NCI-H446 (cell line): ENCODE measurements around the gene FAM187B.
"Not testable (repeated sequence)": the region's sequence is repeated elsewhere in the genome, so short reads cannot be mapped to it uniquely, and the experiment has no call there.

Experiments used
- DNase-seq, 2 experiments: peaks; one replicate each; lab custom pipeline; 2025; lab: John Stamatoyannopoulos, UW

Gene FAM187B

GRCh38 chr19:35236638-35237400 is 8.3 kb upstream of the FAM187B start:
- no peak for DNase-seq

GRCh38 chr19:35232912-35233311 is 4.4 kb upstream of the FAM187B start:
- DNase-seq = no peak

- no peak for DNase-seq
Observed at GRCh38 chr19:35231956-35232645, 3.6 kb upstream of the FAM187B start.

DNA sequence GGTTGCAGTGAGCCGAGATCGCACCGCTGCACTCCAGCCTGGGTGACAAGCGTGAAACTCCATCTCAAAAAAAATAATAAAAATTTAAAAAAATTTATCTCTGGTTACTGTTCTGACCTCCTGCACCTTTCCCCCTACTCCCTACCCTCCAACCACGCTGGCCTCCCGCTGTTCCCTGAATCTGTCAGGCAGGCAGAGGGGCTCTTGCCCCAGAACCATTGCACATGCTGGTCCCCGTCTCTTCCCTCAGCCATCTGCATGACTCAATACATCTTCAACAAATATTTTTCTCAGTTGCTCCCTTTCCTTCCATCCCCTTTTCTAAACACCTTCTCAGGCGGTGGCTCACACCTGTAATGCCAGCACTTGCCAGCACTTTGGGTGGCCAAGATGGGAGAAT is 1.1 kb upstream of the FAM187B start:
- no peak for DNase-seq

GRCh38 chr19:35226748-35227147 is 1.8 kb downstream of the FAM187B start:
- no peak for DNase-seq

GRCh38 chr19:35225951-35226350 is 2.6 kb downstream of the FAM187B start:
- no peak for DNase-seq

DNA sequence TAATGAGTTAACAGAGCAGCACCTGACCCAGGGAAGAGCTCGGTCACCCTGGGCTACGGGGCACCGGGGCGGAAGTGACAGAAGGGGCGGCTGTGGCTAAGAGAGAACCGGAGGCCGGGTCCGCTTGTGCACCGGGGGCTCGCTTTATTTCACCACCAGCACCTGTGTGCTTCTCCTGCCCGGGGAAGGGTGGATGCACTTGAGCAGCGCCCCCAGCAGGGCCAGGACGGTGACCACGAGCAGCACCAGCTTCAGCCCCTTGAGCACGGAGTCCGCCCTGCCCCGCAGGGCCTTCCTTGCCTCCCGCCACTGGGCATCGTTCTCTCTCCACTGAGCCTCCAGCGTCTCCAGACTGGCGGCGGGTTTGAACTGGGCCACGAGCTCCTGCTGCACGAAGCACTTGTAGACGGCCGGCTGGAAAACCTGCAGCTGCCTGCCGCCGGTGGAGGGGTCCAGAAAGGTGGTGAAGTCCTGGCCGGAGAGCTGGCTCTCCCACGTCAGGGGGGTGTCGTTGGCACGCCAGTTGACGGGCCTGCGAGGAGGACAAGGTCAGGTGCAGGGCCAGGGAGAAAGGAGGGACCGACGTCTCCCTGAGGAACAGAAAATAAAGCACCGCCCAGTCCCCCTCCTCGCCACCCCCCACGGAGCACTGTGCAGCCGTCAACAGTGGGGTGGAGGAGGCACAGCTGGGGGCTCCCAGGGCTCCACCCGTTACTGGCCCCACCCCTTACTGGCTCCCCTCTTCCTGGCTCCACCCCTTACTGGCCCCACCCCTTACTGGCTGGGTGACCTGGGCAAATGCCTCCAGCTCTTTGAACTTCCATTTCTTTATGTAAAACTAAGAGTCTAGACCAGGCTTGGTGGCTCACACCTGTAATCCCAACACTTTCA is 3.6 kb downstream of the FAM187B start:
- no peak for DNase-seq

DNA sequence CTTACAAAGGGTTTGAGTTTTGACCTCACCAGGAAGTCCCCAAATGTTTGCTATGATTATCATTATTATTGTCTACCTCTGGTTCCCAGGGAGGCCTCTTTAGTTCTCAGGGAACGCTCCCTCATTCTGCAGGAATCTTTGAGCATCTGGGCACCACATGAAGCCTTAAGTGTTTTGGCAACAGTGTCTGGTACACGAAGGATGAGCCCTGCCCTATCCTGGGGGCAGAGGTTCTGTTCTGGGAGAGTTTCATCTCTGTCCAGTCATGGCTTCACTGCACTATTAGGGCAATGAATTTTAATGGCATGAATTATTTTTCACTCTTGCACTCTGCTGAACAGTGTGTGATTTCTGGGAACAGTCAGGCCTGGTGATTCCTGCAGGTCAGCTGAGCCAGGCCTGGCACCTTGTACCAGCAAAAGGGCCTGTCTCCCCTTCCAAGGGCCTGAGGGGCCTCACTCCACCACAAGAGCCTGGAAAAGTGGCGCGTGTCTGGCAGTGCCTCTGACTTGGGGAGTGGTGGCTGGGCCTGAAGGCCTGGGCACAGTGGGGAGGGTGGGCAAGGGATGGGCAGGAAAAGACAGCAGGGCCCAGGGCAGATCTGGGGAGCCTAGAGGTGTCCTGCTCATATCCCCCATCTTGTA is 4.6 kb downstream of the FAM187B start:
- no peak for DNase-seq

DNA sequence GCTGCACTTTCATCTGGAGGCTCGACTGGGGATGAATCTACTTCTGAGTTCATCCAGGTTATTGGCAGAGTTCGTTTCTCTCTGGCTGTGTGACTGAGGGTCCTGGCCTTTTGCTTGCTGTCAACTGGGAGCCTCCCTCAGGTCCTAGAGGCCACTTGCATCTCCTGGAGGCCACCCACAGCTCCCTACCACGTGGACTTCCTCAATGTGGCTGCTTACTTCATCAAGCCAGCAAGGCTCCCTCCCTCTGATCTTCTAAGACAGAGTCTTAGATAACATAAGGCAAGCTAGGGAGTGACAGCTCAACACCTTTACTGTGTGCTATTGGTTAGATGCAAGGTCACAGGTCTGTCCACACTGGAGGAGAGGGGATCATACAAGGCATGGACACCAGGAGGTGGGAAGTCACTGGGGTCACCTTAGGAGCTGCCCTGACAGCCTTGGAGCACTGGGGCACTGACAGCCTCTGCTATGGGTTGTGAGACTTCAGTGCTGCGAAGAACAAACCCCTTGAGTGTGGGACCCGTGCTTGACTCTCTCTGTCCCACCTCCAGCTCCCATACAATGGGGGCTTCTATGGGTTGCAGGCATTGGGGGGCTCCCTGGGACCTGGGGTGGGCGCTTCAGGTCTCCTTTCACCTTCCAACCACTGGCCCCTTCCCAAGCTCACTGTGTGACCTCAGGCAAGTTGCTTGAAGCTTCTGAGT is 5.3 kb downstream of the FAM187B start:
- DNase-seq = no peak

GRCh38 chr19:35222373-35223015 is 6.0 kb downstream of the FAM187B start:
- DNase-seq = no peak

- DNase-seq = not testable (repeated sequence)
Observed at GRCh38 chr19:35220973-35221590, 7.5 kb downstream of the FAM187B start.

- no peak for DNase-seq
Observed at GRCh38 chr19:35220315-35220921, 8.1 kb downstream of the FAM187B start.

DNA sequence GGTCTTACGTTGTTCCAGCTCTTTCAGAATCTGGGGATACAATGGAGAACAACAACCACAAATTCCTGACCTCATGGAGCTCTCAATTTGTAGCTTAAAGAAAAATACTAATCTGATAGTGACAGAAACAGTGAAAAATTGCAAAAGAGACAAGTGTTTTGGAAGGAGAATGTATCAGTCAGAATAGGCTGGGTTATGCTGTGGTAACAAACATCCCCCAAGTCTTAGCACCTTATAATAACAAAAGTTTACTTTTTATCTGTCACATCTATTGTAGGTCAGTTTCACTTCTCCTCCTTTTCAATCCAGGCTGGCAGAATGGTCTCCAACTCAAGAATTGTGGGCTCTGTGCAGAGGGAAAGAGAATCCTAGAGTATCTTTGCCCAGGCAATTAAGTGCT is 9.5 kb downstream of the FAM187B start:
- no peak for DNase-seq

DNA sequence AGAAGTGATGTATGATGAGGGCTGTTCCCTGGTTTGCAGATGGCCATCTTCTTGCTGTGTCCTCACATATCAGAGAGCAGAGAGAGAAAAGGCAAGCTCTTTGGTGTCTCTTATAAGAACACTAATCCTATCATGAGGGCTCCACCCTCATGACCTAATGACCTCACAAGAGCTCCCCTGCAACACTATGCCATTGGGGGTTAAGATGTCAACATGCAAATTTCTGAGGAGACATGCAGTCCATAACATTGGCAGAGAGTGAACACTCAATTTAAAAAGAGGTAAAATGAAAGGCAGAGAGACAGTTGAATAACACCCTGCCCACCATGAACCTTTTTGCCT is 10.9 kb downstream of the FAM187B start:
- DNase-seq = no peak

DNA sequence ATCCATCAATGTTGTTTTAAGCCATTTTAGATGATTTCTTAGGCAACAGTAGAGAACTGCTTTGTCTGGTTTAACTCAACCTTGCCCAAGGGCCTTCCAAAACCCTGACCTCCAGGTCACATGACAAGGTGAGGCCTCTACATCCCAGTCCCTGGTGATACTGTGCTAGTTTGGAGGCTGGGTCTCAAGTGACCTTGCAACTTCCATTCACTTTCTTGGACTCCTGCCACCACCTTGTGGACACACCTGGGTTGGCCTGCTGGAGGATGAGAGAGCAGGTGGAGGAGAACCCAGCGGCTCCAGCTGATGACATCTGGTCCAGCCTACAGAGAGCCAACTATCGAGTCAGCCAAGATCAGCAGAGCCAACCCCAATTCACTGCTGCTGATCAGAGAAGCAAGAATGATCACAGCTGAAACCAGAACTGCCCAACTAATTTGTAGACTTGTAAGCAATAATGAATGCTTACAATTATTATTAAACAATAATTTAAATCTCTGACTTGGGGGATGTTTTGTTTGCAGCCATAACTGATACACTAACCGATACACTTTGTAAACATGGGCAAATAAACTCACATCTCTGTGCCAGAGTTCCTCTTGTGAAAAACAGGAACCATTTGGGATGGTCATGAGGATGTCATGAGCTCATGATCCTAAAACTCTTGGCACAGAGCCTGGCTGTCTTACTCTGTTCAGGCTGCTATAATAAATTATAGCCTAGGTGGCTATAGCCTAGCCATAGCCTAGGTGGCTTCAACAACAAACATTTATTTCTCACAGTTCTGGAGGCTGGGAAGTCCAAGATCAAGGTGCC is 11.5 kb downstream of the FAM187B start:
- DNase-seq = no peak

GRCh38 chr19:35216016-35216832 is 12.3 kb downstream of the FAM187B start:
- DNase-seq = no peak

GRCh38 chr19:35214766-35215422 is 13.6 kb downstream of the FAM187B start:
- no peak for DNase-seq
